H1 (cell line): ENCODE results near the gene BAIAP2. TPM values are rescaled to one million over a fixed set of nuclear protein-coding genes. Genes with fewer than 3 reads are reported as not detected.

Source experiments
- CTCF ChIA-PET: fragments of 300-600 bp; sonication (Branson Sonifier 250); formaldehyde crosslinking; loops from one replicate; lab custom pipeline; 2021; ENCODE audit not compliant: partially characterized antibody; lab: Charles Lee
- POLR2A ChIA-PET: fragments of 300-600 bp; sonication (Branson Sonifier 250); formaldehyde crosslinking; loops from one replicate; lab custom pipeline; 2021; ENCODE audit warnings: inconsistent platforms; ENCODE audit not compliant: partially characterized antibody; lab: Charles Lee
- DNase-seq, 2 experiments: peaks; one replicate each; pipeline versions ENCODE4 v3.0.0 to v3.0.0-alpha.2; 2010 to 2022; ENCODE audit warnings: low spot score in 2 of 2, low read depth in 1 of 2, mixed read lengths in 1 of 2
- FAIRE-seq: peaks from 2 replicates; lab custom pipeline; 2011; peaks lifted over from hg19 to GRCh38; lab: Jason Lieb, UNC
- H2AFZ ChIP-seq: 2 replicates; pipeline ENCODE4 v1.8.1; 2012; ENCODE audit warnings: low read length, inconsistent platforms
- H2AK5ac ChIP-seq: 2 replicates; pipeline ENCODE4 v1.6.1; 2013; ENCODE audit warnings: low read depth, low read length
- H2BK120ac ChIP-seq: replicated peaks from 2 replicates; pipeline ENCODE3; 2013; ENCODE audit warnings: low read depth, low read length, inconsistent platforms
- H2BK12ac ChIP-seq: 2 replicates; pipeline ENCODE4 v1.6.1; 2013; ENCODE audit warnings: low read depth, low read length
- H2BK15ac ChIP-seq: 2 replicates; pipeline ENCODE4 v1.6.1; 2013; ENCODE audit warnings: low read length
- H2BK20ac ChIP-seq: 2 replicates; pipeline ENCODE4 v1.6.1; 2013; ENCODE audit warnings: low read length
- H2BK5ac ChIP-seq: 2 replicates; pipeline ENCODE4 v1.6.1; 2013; ENCODE audit warnings: low read depth, low read length
- H3K14ac ChIP-seq: 2 replicates; pipeline ENCODE4 v1.6.1; 2013; ENCODE audit warnings: inconsistent platforms; ENCODE audit not compliant: insufficient read length
- H3K18ac ChIP-seq: 2 replicates; pipeline ENCODE4 v1.6.1; 2013; ENCODE audit warnings: low read length; ENCODE audit errors: extremely low read depth
- H3K23ac ChIP-seq: 2 replicates; pipeline ENCODE4 v1.6.1; 2013; ENCODE audit warnings: inconsistent platforms; ENCODE audit not compliant: insufficient read length
- H3K23me2 ChIP-seq: 2 replicates; pipeline ENCODE4 v1.6.1; 2013; ENCODE audit warnings: low read depth, low read length
- H3K27ac ChIP-seq: 2 replicates; pipeline ENCODE4 v1.6.1; 2011; ENCODE audit warnings: low read depth, low read length, inconsistent platforms
- H3K27me3 ChIP-seq, 4 experiments: replicated peaks in 1 of 4; 1 replicate in 1 of 4; 2 replicates in 3 of 4; pipeline versions ENCODE4 v1.6.1 to v1.8.1; 2011 to 2013; ENCODE audit warnings: low read length in 3 of 4, mild to moderate bottlenecking in 3 of 4, inconsistent platforms in 2 of 4, mixed read lengths in 2 of 4, moderate library complexity in 1 of 4; ENCODE audit not compliant: control insufficient read depth in 3 of 4, insufficient read depth in 3 of 4; ENCODE audit errors: extremely low read depth in 1 of 4
- H3K36me3 ChIP-seq, 4 experiments: 2 replicates each; pipeline versions ENCODE4 v1.6.1 to v1.8.1; 2011 to 2013; ENCODE audit warnings: mild to moderate bottlenecking in 4 of 4, low read length in 3 of 4, moderate library complexity in 2 of 4, control low read depth in 1 of 4, inconsistent platforms in 1 of 4; ENCODE audit not compliant: insufficient read depth in 4 of 4, control insufficient read depth in 2 of 4
- H3K4ac ChIP-seq: replicated peaks from 2 replicates; pipeline ENCODE3; 2013; ENCODE audit warnings: low read length, low read depth, mixed read lengths, inconsistent platforms; ENCODE audit not compliant: insufficient read length
- H3K4me1 ChIP-seq, 4 experiments: replicated peaks in 1 of 4; 1 replicate in 1 of 4; 2 replicates in 3 of 4; pipeline versions ENCODE4 v1.6.1 to v1.8.1; 2011 to 2013; ENCODE audit warnings: low read length in 3 of 4, inconsistent platforms in 2 of 4, mixed read lengths in 1 of 4; ENCODE audit not compliant: insufficient read depth in 4 of 4, control insufficient read depth in 3 of 4
- H3K4me2 ChIP-seq, 2 experiments: 2 replicates each; pipeline versions ENCODE4 v1.6.1 to v1.8.1; 2011 to 2013; ENCODE audit warnings: low read depth in 2 of 2, low read length in 2 of 2, control low read depth in 1 of 2, inconsistent platforms in 1 of 2, mild to moderate bottlenecking in 1 of 2; ENCODE audit not compliant: insufficient read depth in 1 of 2
- H3K4me3 ChIP-seq, 4 experiments: fragments of 200-600, 300-600 bp in 1 of 4; sonication (generic), shearing (Covaris generic), sonication (Bioruptor Twin) in 1 of 4; 2 replicates each; pipeline versions ENCODE4 v1.5.1 to v1.8.1; 2011 to 2016; ENCODE audit warnings: low read length in 4 of 4, low read depth in 3 of 4, control low read depth in 2 of 4, inconsistent platforms in 2 of 4, mild to moderate bottlenecking in 2 of 4, mixed read lengths in 1 of 4, moderate library complexity in 1 of 4; ENCODE audit not compliant: insufficient read depth in 2 of 4; ENCODE audit errors: extremely low read depth in 1 of 4
- H3K56ac ChIP-seq: replicated peaks from 2 replicates; pipeline ENCODE3; 2013; ENCODE audit warnings: low read depth, mild to moderate bottlenecking, mixed read lengths, low read length, inconsistent platforms; ENCODE audit not compliant: insufficient read length
- H3K79me1 ChIP-seq: 2 replicates; pipeline ENCODE4 v1.6.1; 2013; ENCODE audit warnings: low read depth, low read length, control low read depth
- H3K79me2 ChIP-seq, 2 experiments: 2 replicates each; pipeline versions ENCODE4 v1.6.1 to v1.8.1; 2012 to 2013; ENCODE audit warnings: low read length in 2 of 2, mild to moderate bottlenecking in 2 of 2, inconsistent platforms in 1 of 2; ENCODE audit not compliant: insufficient read depth in 2 of 2, control insufficient read depth in 1 of 2
- H3K9ac ChIP-seq, 4 experiments: replicated peaks in 1 of 4; 1 replicate in 1 of 4; 2 replicates in 3 of 4; pipeline versions ENCODE4 v1.6.1 to v1.8.1; 2011 to 2013; ENCODE audit warnings: low read depth in 3 of 4, low read length in 3 of 4, control low read depth in 2 of 4, mild to moderate bottlenecking in 2 of 4, moderate library complexity in 2 of 4, inconsistent platforms in 1 of 4; ENCODE audit errors: extremely low read depth in 1 of 4
- H3K9me3 ChIP-seq, 2 experiments: 2 replicates each; pipeline versions ENCODE4 v1.6.1 to v1.8.1; 2012 to 2013; ENCODE audit warnings: mild to moderate bottlenecking in 2 of 2, moderate library complexity in 2 of 2, control low read depth in 1 of 2, inconsistent platforms in 1 of 2, low read depth in 1 of 2, low read length in 1 of 2, mixed read lengths in 1 of 2; ENCODE audit not compliant: insufficient read depth in 2 of 2
- H4K20me1 ChIP-seq, 2 experiments: replicated peaks in 1 of 2; 2 replicates each; pipeline versions ENCODE3 to v1.8.1; 2011 to 2013; ENCODE audit warnings: inconsistent platforms in 2 of 2, low read length in 2 of 2, mild to moderate bottlenecking in 1 of 2; ENCODE audit not compliant: insufficient read depth in 2 of 2, control insufficient read depth in 1 of 2
- H4K5ac ChIP-seq: 2 replicates; pipeline ENCODE4 v1.6.1; 2013; ENCODE audit warnings: low read length, low read depth, mixed read lengths, inconsistent platforms; ENCODE audit not compliant: insufficient read length
- H4K8ac ChIP-seq: 2 replicates; pipeline ENCODE4 v1.8.0; 2013; ENCODE audit warnings: mild to moderate bottlenecking, moderate library complexity, low read length, inconsistent platforms; ENCODE audit not compliant: insufficient read depth; ENCODE audit errors: extremely low read depth
- H4K91ac ChIP-seq: replicated peaks from 2 replicates; pipeline ENCODE3; 2013; ENCODE audit warnings: low read length, mixed read lengths, inconsistent platforms; ENCODE audit not compliant: insufficient read length
- CEBPB ChIP-seq: IDR thresholded peaks from 2 replicates; pipeline ENCODE4 v1.6.1; 2012; ENCODE audit warnings: low read depth, low read length
- RAD21 ChIP-seq, 2 experiments: IDR thresholded peaks in 1 of 2; conservative IDR thresholded peaks in 1 of 2; 2 replicates each; pipeline ENCODE4 v1.6.1; 2011; ENCODE audit warnings: low read depth in 2 of 2, low read length in 2 of 2, improper control_type of control experiment in 1 of 2, inconsistent platforms in 1 of 2, mild to moderate bottlenecking in 1 of 2, moderate library complexity in 1 of 2
- RBBP5 ChIP-seq: IDR thresholded peaks from 2 replicates; pipeline ENCODE4 v1.7.1; 2012; ENCODE audit warnings: low read depth, mild to moderate bottlenecking, inconsistent platforms, low read length, moderate library complexity, borderline replicate concordance
- WGBS, 2 experiments: shearing (Covaris generic) in 1 of 2; methylation state at CpG; one replicate each; pipeline versions ENCODE4 v1.1.6 to v1.1.7; 2013 to 2015; ENCODE audit warnings: low lambda C conversion rate in 2 of 2, mixed read lengths in 2 of 2, inconsistent platforms in 1 of 2, low coverage in 1 of 2, missing lambda C conversion rate in 1 of 2; ENCODE audit not compliant: insufficient replicate concordance in 2 of 2, insufficient coverage in 1 of 2, insufficient read length in 1 of 2; ENCODE audit errors: extremely low coverage in 1 of 2, missing lambda C conversion rate in 1 of 2; 5-methylcytosine and 5-hydroxymethylcytosine counted together
- polyA plus RNA-seq, 7 experiments: library from polyadenylated mRNA; depleted of rRNA in 3 of 7; stranded (reverse) in 5 of 7; unstranded in 2 of 7; fragments of >200 nt in 5 of 7; fragments of 200-250 nt in 2 of 7; gene quantifications; 1 replicate in 5 of 7; 2 replicates in 1 of 7; 4 replicates in 1 of 7; pipeline versions ENCODE4 v1.2.1 to v1.2.3, GENCODE V29; 2011 to 2013; ENCODE audit warnings: missing spikeins in 2 of 7, mixed read lengths in 2 of 7
- total RNA-seq: library from RNA; stranded (reverse); fragmentation: NEBNext Ultra II Directional; extraction: Animal tissue kit (Norgen Biotek cat#: 25700); gene quantifications from 2 replicates; pipeline ENCODE4 v1.2.1, GENCODE V29; 2021

BAIAP2 gene
- total and polyA plus RNA-seq, 2 of the 8 experiments (the other 6 are each of a cell fraction or from before 2014, with no cell fraction given): 10.0 to 22.8 TPM

DNA sequence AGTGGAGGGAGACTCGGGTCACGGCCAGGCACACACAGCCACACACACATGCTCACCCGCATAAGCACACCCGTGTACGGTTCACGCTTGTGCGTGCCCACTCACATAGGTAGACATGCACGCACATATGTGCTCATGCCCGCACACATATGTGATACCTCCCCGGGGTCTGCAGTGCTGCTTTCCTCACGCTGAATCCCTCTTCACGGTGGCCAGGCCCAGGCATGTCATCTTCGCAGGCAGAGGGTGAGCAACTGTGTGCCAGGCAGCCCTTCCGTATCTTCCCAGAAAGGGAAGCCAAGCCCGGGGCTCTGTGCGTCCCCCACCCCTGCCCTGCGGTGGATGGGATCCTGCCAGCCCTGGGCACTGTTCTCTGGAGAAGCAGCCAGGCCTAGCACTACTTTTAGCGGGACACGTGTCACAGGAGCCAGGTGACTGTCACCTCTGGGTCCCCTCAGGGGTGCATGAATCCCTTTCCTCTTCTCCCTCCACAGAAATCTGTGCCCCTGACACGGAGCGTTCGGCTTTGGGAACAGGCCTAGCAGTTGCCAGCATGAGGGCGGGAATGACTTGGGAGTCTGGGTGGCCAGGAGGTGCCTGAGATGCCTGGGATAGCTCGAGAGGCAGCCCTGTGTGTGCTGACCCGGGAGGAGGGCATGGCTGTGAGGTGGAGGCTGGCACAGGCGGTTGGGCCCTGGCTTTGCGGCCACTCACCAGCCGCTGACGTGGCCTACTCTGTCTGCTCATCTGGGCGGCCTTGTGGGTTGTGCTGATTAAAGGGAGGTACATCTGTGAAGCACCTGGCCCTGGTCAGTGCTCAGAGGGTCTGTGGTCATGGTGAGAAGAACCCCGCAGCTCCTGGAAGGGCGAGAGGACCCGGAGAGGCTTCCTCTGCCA is 47.5 kb downstream of the BAIAP2 start:
- H2BK5ac ChIP-seq: peak overlapping the region; percentile 35
- no peaks in the 10 kb centered on the region; a peak in 1 of 8 replicates for H3K36me3 ChIP-seq
- no peak overlapping the region for H3K14ac ChIP-seq
- peak overlapping the region; percentile 92 for H4K8ac ChIP-seq
- H3K23ac ChIP-seq: no peak overlapping the region
- POLR2A ChIA-PET: interaction anchor here (0.7 kb wide), 1 partner anchor 10 kb away, joined by 3 read pairs; no protein-coding TSS in a partner anchor
- peaks cover 0 to 12% of the 10 kb centered on the region in 2 experiments for H4K20me1 ChIP-seq
- DNase-seq (no peak), FAIRE-seq (no peak)
- H3K79me1 ChIP-seq: peaks cover 7% of the 10 kb centered on the region
- no peak overlapping the region; the same call in 1 of the 2 replicates for H3K27ac ChIP-seq
- no peak overlapping the region for H2AFZ ChIP-seq
- H3K23me2 ChIP-seq: no peaks in the 10 kb centered on the region
- no peak overlapping the region for H4K91ac ChIP-seq
- no peaks in the 10 kb centered on the region; a peak in 1 of 7 replicates for H3K4me1 ChIP-seq
- no peaks in the 10 kb centered on the region for H3K27me3 ChIP-seq
- H3K9me3 ChIP-seq: no peaks in the 10 kb centered on the region
- no peak overlapping the region for H3K56ac ChIP-seq
- no peak overlapping the region for H3K4me2 ChIP-seq
- H2BK12ac ChIP-seq: no peak overlapping the region
- no peak overlapping the region for H2BK20ac ChIP-seq
- no peak overlapping the region for H3K4ac ChIP-seq
- TF ChIP-seq RBBP5 (no peak), CEBPB (no peak), RAD21 (IDR thresholded peaks at IDR 0.05 in 1 of 2, conservative IDR thresholded peaks at IDR 0.05 in 1 of 2; ENCODE audit: low read depth in 2 of 2, low read length in 2 of 2) (no peak)
- H3K18ac ChIP-seq: no peak overlapping the region
- CTCF ChIA-PET: interaction anchor here (1.0 to 1.3 kb wide), 3 partner anchors 20 to 90 kb away, joined by 3 to 4 read pairs (median 3); partner anchors contain the start of gene CHMP6
- no peaks in the 10 kb centered on the region for H3K79me2 ChIP-seq
- H4K5ac ChIP-seq: no peak overlapping the region
- H2BK120ac ChIP-seq: no peak overlapping the region
- no peak overlapping the region; a peak in 1 of 7 replicates for H3K9ac ChIP-seq
- 90% methylated on average over 33 of the region's 33 CpGs; no CpG with 5 or more reads in 1 of the 2 experiments for WGBS, 2 experiments
- no peak overlapping the region for H2BK15ac ChIP-seq
- H3K4me3 ChIP-seq: no peak overlapping the region
- 0 out of 2 replicates have a peak overlapping the region, but pooled peaks have one; percentile 3 for H2AK5ac ChIP-seq
